Cardiac fibroblast (primary cell): ENCODE measurements around the gene NTRK3.
A peak's percentile ranks its signal among the peaks of the same experiment; 100 is the strongest.

Experiments used
- DNase-seq, 2 donors: peaks; one replicate each; pipeline versions ENCODE4 v3.0.0 to v3.0.0-alpha.2; 2010; ENCODE audit warnings: low read depth in 2 of 2
- H3K4me3 ChIP-seq, 2 donors: replicated peaks in 1 of 2; 1 replicate in 1 of 2; 2 replicates in 1 of 2; pipeline ENCODE4 v1.5.1; 2011; ENCODE audit warnings: low read depth in 2 of 2, low read length in 2 of 2, mild to moderate bottlenecking in 2 of 2, moderate library complexity in 1 of 2
- TF ChIP-seq, protein P1 (sequence below): IDR thresholded peaks from one replicate; pipeline ENCODE4 v1.5.1; 2011; ENCODE audit warnings: low read depth, mild to moderate bottlenecking, low read length, inconsistent platforms

NTRK3 gene

DNA sequence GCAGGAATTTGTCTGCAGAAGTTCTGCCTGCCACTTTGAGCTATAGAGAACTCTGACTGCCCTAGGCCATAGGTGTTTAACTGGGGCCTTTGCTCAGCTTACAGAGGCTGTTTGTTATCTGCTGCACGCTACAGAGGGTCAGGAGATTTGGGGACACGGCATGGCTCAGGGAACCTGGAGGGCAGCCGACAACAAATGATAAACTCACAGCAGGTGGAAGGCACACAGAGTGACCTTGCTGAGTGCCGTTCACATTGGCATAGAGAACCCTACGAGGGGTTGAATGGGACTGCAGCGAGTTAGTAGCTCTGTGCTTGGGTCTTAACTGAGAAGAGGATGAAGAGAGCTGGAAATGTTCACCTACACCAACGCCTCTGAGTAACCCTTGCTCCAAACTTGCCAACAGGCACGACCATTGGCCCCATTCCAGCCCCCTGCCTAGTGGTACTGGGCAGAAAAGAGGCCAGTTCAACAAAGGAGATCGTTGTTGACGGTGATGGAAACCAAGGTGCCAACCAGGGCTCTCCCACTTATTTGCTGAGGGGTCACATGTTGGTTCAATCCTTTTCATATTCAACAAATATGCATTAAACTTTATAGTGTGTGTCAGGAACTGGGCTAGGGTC lies 301.1 kb downstream of the NTRK3 start:
- TF ChIP-seq, protein P1, sequence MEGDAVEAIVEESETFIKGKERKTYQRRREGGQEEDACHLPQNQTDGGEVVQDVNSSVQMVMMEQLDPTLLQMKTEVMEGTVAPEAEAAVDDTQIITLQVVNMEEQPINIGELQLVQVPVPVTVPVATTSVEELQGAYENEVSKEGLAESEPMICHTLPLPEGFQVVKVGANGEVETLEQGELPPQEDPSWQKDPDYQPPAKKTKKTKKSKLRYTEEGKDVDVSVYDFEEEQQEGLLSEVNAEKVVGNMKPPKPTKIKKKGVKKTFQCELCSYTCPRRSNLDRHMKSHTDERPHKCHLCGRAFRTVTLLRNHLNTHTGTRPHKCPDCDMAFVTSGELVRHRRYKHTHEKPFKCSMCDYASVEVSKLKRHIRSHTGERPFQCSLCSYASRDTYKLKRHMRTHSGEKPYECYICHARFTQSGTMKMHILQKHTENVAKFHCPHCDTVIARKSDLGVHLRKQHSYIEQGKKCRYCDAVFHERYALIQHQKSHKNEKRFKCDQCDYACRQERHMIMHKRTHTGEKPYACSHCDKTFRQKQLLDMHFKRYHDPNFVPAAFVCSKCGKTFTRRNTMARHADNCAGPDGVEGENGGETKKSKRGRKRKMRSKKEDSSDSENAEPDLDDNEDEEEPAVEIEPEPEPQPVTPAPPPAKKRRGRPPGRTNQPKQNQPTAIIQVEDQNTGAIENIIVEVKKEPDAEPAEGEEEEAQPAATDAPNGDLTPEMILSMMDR, result no peak
- no peak for DNase-seq
- H3K4me3 ChIP-seq, result no peak overlapping the region

DNA sequence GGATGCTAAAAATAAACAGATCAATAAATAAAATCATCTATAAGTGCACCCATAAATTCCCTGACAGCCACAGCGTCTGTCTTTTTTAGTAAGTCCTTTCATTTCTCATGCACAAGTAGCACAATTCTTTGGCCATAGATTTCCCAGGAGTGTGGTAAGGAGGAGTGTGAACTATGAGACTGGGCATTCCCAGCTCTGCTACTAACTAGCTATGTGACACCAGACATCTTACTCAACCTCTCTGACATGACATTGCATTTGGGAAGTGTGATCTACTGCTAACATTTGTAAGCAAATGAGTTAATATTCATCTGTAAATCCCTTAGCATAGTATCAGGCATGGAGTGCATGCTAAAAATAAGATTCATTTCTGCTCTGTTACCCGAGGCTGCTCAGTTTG lies 301.7 kb downstream of the NTRK3 start:
- TF ChIP-seq, protein P1, result no peak
- no peak overlapping the region for H3K4me3 ChIP-seq
- DNase-seq, result peak in 1 of 2 donors; percentile 3

DNA sequence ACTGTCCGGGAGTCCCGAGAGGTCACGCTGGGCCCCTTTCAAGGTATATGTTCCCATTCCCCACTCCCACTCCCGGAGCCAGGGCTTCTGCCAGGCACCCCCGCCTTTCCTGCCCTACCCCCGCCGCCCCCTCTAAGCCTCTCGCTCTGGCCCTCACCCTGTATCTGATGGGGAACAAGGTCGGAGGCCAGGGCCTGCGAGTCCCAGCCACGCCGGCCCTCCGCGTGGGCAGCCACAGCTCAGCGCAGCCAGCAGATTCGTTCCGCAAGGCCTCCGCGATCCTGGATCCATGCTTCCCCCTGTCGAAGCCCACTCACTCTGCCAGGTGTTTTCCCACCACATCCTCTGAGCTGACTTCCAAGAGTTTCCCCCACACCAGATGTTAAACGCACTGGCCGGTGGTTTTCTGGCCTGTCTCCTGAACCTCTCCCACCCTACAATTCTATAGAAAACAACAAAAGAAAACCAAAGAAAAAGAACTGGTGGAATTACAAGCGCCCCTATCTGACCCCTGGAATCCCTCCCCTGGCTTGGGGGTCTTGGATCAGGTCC lies 303.7 kb downstream of the NTRK3 start:
- H3K4me3 ChIP-seq, result no peak overlapping the region
- TF ChIP-seq, protein P1, result no peak
- no peak for DNase-seq

DNA sequence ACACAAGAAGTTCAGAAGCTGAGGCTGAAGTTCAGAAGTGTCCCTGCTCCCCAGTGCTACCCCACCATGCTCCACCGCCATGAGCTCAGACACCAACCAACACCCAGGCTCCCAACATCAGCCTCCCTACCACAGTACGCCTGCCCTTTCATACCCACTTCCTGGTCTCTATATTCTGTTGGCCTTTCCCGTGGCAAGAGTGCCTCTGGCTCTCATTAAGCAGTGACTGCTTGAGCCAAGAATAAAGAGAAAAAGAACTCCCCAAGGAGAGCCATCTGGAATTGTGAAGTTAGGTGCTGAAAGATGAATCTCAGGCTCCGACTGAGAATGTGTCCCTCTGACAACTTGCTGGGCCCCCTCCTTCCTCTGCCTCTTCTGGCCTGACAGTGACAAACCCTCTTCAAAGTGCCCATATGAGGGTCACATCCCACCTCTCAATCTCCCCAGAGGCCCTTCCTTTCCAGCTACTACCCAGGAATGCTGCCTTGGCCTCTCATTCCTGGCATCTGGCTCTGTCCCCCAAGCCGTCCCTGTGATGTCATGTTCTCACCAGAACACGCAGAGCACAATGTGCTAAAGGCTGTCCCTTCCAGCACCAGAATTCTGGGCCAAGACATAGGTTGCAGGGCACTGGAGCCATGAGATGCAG lies 306.8 kb downstream of the NTRK3 start:
- no peak for DNase-seq
- TF ChIP-seq, protein P1, result no peak
- no peak overlapping the region for H3K4me3 ChIP-seq

DNA sequence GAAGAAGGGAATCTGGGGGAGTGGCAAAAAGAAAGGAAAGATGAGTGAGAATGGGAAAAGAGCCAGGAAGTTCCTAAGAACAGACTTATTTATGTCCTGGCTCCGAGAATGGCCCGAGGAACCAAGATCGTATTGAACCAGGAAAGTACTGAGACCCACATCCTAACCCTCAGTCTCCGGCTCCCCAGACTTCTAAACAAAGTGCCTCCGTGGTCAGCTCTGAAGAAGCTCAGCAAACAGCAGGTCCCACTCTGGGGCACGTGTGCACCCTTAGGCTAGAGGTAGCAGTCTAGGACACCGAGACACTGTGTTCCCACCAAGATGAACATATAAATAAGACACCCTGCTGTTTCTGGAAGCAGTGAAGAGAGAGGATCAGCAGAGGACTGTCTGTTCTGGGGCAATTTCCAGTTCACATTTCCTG lies 307.4 kb downstream of the NTRK3 start:
- no peak for DNase-seq

DNA sequence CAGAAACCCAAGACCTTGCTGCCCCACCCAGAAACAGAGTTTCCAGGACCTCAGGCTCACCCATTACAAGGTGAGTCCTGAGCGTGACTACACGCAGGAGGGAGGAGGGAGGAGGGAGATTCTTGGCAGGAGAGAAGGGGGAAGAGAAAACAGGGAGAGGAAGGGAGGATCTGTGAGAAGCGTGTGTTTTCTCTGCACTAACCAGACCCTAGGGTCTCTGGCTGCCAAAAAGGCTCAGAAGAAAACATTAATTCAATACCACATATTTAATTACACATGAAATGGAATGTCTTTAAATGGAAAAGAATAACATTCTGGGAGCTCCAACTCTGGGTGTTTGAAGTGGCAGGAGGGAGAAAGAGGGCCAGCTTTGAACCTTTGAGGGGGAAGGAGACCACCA lies 309.0 kb downstream of the NTRK3 start:
- H3K4me3 ChIP-seq, result no peak overlapping the region
- DNase-seq, result no peak
- TF ChIP-seq, protein P1, result no peak

More for the DNA sequence above, 307.4 kb downstream of the NTRK3 start:
- TF ChIP-seq, protein P1, result no peak
- H3K4me3 ChIP-seq, result no peak overlapping the region
